ENCODE results near the gene HS6ST1.

DNA sequence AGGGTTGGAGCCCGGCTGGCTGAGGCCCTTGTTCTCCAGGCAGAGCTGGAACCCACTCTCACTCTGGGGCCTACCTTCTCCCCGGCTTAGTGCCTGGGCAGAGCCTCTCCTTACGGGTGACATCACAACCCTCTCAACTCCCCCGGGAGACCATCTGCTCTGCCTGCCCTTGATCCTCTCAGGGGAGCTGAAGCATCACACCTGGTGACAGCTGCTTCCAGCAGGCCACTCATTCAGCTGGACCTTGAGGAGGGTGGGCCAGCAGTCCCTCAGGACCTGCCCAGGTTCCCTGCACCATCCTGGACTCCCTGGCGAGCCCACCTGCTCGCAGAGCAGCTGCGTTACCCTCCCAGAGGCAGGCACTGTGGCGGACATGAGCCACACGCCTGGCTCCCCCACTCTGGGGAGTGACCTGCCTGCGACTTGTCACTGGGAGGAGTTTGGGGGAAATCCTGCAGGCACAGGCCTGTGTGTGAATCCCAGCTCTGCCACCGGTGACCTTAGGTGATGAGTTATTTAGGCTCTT, 13.1 kb downstream of the HS6ST1 start:
- TF ChIP-seq, protein P1, sequence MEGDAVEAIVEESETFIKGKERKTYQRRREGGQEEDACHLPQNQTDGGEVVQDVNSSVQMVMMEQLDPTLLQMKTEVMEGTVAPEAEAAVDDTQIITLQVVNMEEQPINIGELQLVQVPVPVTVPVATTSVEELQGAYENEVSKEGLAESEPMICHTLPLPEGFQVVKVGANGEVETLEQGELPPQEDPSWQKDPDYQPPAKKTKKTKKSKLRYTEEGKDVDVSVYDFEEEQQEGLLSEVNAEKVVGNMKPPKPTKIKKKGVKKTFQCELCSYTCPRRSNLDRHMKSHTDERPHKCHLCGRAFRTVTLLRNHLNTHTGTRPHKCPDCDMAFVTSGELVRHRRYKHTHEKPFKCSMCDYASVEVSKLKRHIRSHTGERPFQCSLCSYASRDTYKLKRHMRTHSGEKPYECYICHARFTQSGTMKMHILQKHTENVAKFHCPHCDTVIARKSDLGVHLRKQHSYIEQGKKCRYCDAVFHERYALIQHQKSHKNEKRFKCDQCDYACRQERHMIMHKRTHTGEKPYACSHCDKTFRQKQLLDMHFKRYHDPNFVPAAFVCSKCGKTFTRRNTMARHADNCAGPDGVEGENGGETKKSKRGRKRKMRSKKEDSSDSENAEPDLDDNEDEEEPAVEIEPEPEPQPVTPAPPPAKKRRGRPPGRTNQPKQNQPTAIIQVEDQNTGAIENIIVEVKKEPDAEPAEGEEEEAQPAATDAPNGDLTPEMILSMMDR (IDR thresholded peaks at IDR 0.05): no peak
- TF ChIP-seq POLR2A (IDR thresholded peaks at IDR 0.05): no peak

Data from testis (tissue), 2 donors.